HG03354 (cell line): Measurements from ENCODE around the gene P2RY6.
A peak's percentile ranks its signal among the peaks of the same experiment; 100 is the strongest.

Experiments
- ATAC-seq: cut with Tn5 transposase; IDR thresholded peaks from one replicate; pipeline ENCODE4 v1.9.1; 2021; ENCODE audit warnings: mild to moderate bottlenecking; ENCODE audit not compliant: unreplicated experiment, poor library complexity, severe bottlenecking

The P2RY6 gene

DNA sequence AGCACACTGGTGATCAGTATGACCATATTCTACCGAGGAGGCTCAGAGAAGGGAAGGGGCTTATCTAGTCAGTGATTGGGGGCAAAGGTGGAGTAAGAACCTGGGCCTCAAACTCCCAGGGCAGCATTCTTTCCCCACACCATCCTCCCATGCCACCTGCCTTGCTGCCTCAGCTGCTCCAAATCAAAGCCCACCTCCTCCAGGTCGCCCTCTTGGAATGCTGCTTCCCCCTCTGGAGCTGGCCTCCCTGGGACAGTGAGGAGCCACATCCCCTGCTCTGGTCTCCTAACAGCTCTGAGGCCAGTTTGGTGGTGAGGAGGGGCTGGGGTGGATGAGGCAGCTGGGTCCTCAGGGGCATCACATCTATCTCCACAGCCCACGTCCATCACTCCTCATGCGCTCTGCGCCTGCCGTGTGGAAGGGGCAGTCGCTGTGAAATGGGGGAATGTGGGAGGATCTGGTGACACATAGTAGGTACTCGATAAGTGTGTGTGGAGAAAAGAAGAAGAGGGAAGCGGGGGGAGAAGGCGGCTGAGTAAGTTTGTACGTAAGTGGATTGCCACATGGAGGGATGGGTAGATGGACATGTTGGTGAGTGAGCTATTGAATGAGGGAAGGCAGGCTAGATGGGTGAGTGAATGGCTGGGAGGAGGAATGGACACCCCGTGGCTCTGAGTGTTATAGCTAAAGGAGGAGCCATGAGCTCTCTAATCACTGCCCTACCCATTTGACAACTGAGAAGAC is 19.8 kb downstream of the P2RY6 start:
- no peak for ATAC-seq

DNA sequence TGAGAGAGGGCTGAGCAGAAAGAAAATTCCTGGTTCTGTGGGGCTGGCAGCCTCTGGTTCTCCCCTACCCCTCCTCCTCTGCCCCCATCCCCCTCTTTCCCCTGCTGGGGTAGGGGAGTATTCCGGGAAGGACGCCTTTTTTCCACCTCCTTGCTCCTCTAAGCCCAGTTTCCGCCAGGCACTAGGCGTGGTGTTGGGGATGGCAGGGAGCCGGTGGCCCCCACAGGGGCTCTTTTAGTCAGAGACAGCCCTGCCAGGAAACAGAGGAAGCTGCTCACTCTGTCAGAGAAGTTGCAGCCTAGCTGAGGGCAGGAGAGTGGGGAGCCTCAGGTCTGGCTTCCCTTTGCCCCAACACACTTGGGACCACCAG is 20.4 kb downstream of the P2RY6 start:
- no peak for ATAC-seq

DNA sequence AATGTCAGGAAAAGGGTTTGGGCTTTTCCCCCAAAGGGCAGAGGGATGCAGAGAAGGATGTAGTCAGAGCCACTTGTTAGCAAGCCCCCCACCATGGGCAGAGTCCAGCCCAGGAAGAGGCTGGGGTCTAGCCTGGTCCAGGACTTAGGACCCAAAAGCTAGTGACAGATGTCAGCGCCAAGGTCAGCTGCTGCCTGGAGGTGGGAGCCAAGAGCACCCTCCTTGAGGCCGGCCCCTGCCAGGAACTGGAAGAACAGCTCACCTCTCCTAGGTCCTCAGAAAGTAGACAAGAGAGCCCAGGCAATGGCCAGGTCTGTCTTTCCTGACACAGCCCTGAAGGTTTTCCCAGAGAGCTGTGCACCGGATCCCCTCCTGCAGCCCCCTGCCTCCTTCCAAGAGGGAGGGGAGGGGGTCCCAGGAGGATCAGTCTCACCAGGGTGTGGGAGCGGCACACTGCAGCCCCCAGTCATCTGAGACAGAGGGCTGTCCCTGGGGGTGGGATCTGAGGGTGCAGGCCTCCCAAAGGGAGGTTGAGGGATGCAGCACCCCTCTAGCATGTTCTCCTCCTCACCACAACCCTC is 21.3 kb downstream of the P2RY6 start:
- ATAC-seq, result no peak

DNA sequence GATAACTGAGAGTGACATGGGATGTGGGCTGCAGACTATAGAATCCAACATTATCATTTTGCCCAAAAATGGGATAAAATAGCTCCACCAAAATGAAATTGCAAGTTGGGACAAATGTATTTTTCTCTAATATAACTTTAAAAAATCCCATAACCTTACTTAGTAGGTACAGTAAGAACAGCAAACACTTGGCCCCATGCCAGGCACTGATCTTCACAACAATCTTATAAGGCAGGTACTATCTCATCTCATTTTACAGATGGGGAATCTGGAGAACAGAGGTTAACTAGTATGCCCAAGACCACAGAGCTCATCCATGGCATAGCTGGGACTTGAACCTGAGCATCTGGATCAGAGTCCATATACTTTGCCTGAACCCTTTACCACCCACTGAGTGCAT is 22.5 kb downstream of the P2RY6 start:
- no peak for ATAC-seq

DNA sequence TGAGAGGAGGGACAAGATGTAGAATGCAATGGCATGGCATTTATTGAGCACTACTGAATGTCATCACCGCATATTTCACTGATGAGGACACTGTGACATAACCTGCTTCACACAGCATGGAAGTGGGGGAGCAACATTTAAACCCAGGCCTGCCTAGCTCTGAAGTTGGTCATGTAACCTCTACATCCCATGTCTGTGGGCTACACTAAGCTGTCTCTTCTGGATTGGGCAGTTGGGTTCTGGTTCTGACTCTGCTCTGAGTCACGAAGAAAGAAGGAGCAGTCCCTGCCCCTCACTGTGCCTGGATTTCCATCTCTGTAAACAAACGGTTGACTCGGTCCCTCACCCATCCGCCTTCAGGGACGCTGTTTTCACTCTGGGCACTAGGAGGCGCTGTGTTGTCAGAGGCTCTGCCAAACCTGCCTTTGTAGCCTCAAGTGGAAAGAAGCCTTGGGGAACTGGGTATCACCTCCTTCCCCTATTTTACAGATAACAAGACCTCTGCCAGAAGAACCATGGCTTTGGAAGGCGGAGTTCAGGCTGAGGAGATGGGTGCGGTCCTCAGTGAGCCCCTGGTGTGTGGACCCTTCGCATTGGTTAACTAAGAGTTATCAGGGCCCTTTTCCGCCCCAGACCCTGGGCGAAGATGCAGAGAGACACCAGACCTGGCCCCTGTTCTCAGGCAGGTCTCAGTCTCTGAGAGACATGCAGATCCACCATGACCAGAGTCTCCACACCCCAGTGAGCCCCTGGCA is 23.3 kb downstream of the P2RY6 start:
- no peak for ATAC-seq

DNA sequence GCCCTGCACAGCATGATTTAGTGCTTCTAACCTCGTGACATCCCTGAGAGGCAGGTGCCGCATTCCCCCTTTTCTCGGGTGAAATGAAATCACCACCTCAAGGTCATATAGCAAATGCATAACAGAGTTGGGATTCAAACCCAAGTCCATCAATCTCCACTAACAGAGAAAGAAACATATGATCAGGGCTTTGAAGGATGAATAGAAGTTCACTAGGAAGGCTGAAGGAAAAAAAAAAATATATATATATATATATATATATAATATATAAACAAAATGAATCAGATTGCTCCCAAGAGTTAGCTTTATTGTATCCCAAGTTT is 23.8 kb downstream of the P2RY6 start:
- no peak for ATAC-seq

DNA sequence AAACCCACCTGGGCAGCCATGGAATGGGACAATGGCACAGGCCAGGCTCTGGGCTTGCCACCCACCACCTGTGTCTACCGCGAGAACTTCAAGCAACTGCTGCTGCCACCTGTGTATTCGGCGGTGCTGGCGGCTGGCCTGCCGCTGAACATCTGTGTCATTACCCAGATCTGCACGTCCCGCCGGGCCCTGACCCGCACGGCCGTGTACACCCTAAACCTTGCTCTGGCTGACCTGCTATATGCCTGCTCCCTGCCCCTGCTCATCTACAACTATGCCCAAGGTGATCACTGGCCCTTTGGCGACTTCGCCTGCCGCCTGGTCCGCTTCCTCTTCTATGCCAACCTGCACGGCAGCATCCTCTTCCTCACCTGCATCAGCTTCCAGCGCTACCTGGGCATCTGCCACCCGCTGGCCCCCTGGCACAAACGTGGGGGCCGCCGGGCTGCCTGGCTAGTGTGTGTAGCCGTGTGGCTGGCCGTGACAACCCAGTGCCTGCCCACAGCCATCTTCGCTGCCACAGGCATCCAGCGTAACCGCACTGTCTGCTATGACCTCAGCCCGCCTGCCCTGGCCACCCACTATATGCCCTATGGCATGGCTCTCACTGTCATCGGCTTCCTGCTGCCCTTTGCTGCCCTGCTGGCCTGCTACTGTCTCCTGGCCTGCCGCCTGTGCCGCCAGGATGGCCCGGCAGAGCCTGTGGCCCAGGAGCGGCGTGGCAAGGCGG is 24.5 kb downstream of the P2RY6 start:
- ATAC-seq, result no peak

DNA sequence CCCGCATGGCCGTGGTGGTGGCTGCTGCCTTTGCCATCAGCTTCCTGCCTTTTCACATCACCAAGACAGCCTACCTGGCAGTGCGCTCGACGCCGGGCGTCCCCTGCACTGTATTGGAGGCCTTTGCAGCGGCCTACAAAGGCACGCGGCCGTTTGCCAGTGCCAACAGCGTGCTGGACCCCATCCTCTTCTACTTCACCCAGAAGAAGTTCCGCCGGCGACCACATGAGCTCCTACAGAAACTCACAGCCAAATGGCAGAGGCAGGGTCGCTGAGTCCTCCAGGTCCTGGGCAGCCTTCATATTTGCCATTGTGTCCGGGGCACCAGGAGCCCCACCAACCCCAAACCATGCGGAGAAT is 25.1 kb downstream of the P2RY6 start:
- ATAC-seq, result no peak

DNA sequence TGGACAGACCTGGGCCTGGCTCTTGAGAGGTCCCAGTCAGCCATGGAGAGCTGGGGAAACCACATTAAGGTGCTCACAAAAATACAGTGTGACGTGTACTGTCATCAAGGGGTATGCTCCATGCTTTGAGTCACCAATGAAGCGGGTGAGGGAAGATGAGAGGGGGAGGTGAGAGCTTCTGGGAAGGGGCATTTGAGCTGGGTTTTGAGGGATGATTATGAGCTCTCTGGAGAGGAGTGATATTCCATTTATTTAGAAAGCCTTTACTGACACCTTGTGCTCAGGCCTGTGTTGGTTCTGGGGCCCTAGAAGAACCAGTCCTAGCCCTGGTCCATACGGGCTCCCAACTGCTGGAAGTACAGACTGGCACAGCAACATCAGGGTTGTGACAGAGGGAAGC is 25.6 kb downstream of the P2RY6 start:
- ATAC-seq, result no peak

DNA sequence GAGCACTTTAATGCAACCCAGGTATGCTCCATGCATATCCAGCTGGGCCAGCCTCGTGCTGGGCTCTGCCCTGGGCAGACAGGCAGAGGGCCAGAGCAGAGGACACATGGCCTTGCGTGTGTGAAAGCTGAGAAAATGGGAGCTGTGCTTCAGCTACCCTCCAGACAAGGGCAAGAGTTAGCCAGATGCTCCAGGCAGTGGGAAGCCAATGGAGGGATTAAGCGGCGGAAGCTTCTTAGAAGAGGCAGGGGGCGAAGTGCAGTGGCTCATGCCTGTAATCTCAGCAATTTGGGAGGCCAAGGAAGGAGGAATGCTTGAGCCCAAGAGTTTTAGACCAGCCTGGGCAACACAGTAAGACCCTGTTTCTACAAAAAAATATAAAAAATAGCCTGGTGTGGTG is 26.1 kb downstream of the P2RY6 start:
- ATAC-seq, result no peak

DNA sequence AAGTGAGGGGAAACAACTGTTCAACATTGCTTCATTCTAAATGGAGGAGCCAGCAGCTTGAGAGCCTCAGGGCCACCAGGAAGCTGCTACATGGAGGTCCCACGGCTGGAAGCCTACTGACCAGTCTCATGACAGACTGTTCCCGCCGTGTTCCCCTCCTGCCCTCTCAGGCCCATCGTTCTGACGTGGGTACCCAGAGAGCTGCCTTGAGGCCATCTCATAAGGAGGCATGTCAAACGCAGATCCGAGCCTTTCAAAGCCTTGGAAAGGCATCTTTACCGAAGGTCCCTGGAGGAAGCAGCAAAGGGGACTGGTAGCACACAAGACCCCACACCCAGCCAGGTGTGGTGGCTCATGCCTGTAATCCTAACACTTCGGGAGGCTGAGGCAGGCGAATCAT is 27.6 kb downstream of the P2RY6 start:
- no peak for ATAC-seq

DNA sequence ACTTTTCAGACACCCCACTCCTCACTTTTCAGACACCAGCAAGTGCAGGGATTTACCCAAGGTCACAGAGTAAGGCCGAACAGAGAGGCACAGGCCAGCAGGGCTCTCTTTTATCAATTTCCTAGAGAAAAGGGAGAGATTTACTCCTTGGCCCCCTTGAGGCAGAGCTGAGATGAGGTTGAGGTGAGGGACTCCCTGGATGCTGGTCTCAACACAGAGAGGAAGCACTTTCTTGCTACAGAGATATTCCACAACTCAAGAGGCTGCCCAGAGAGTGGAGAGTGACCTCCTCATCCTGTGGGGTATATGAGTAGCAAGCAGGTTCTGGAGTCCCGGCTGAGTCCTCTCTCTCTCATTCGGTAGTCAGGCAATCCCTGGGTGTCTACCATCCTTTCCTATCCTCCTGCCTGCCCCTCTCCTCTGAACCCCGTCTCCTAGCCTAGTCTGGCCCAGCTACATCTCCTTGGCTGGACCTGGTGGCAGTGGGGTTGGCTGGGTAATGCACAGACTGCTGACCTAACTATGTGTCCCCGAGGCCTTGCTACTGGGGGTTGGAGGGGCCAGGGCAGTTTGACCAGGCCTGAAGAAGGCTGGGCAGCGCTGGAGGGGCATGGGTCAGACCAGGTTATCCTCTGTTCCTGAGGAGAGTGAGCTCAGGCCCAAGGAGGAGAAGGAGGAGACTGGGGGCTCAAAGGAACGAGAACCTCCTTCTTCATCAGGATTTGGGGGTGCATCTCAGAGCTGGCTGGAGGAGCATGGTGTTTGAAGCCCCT is 34.1 kb downstream of the P2RY6 start:
- ATAC-seq, result no peak

DNA sequence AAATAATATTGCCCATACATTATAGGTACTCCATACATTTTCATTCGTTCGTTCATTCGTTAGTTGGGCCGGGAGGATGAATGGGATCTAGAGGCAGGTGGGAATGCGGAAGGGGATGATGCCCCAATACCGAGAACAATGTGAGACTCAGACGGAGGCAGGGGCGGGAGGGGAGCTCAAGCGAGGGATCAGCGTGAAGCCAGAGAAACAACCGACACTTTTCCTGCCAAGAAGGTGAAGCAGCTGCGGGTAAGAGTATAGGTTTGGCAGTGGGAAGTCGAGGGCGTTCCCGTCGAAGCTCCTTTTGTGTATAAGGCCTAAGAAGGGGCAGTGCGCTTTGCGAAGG is 34.8 kb downstream of the P2RY6 start:
- ATAC-seq, result no peak

DNA sequence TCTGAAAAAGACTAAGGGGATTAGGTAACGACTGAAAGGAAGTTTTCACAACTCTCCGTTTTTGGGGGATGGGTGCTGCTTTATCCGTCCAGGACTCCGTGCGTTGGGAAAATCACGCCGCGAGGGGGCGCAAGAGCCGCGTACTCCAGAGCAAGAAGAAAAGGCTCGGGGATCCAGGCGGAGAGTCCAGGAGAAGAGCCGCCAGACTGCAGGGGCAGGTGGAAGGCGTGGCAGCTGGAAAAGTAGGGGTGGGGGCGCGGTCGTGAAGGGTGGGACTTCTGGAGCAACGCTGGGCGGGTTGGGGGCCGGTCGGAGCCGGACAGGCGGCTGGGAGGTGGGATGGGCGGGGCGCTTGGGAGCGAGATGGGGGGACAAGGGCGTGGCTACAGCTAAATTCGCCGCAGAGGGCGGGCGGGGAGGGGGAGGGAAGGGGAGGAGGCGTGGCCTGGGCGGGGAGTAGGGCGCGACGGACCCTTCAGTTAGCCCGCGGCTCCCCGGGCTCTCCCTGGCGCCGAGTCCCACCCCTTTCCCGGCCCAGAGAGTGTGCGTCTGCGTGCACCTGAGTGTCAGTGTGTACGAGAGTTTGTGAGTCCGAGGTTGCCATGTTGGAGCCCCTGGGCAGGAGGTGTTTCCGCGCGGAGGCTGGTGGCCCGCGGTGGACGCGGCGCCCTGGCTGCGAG is 35.3 kb downstream of the P2RY6 start:
- peak; percentile 65 for ATAC-seq

DNA sequence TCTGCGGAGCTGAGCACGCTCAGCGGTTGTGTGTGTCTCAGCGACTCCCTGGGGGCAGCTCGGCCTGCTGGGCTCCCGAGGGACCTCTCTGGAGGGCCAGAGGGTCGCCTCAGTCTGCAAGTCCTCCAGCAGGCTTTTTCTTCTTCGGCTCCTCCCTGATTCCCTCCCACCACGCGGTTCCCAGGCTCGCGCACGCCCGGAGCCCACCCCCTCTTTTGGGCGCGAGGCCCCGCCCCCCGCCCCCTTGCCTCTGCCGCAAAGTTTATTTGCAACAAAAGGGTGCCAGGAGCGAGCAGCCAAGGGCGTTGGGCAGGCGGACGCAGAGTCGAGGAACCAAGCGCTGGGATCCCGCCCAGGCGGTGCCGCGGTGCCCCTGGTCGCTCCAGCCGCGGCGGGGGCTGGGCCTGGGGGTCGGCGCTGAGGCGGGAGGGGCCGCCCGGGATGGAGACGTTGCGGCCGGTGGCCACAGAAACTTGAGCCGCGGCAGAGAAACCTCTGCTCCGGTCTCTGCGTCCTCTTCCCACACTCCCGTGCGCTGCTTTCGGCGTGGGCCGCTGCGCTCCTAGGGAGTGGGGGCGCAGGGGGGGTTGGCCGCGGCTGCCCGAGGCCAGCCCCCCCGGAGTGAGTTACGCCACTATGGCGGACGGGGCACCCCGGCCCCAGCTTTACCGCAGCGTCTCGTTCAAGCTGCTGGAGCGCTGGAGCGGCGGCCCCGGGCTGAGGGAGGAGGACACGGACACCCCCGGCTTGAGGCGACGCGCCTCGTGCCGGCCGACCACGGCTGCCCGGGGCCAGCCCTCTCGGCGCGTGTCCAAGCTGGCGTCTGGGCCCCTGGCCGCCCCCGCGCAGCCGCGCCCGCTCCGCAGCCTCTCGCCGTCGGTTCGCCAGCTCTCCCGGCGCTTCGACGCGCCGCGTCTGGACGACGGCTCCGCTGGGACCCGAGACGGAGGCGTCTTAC is 36.1 kb downstream of the P2RY6 start, which contains the start of gene ARHGEF17:
Gene ARHGEF17 (plus strand): TSS at position 274 of the 958 bp plus-strand sequence. CDS start 363 bp downstream, at position 637.
- peak; percentile 43 for ATAC-seq

DNA sequence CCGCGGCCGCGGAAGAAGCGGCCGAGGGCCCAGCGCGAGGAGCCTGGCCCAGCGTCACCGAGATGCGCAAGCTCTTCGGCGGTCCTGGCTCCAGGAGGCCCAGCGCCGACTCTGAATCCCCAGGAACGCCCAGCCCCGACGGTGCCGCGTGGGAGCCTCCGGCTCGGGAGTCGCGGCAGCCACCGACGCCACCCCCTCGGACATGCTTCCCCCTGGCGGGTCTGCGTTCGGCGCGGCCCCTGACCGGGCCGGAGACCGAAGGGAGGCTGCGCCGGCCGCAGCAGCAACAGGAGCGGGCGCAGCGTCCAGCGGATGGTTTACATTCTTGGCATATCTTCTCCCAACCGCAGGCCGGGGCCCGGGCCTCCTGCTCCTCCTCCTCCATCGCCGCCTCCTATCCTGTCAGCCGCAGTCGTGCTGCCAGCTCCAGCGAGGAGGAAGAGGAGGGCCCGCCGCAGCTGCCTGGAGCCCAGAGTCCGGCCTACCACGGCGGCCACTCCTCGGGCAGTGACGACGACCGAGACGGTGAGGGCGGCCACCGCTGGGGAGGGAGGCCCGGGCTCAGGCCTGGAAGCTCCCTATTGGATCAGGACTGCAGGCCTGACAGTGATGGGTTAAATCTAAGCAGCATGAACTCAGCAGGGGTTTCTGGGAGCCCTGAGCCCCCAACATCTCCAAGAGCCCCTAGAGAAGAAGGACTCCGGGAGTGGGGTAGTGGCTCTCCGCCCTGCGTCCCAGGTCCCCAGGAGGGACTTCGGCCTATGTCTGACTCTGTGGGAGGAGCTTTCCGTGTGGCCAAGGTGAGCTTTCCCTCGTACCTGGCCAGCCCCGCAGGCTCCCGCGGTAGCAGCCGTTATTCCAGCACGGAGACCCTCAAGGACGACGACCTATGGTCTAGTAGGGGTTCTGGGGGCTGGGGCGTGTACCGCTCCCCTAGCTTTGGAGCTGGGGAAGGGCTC is 37.1 kb downstream of the P2RY6 start:
- no peak for ATAC-seq

DNA sequence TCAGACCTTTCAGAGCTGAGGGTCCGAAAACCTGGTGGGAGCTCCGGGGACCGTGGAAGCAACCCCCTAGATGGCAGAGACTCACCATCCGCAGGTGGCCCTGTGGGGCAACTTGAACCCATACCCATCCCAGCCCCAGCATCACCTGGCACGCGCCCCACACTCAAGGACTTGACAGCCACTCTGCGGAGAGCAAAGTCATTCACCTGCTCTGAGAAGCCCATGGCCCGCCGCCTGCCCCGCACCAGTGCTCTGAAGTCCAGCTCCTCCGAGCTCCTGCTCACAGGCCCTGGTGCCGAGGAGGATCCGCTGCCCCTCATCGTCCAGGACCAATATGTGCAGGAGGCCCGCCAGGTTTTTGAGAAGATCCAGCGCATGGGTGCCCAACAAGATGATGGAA is 37.9 kb downstream of the P2RY6 start:
- no peak for ATAC-seq
